Measurements from ENCODE around the gene PCDHB4. TPM values are rescaled to one million over a fixed set of nuclear protein-coding genes. Genes with fewer than 3 reads are reported as not detected.

PCDHB4 gene
- total and polyA plus RNA-seq, 2 donors (not counting 3 experiments of a cell fraction or from before 2014, with no cell fraction given), result 0.10 TPM; not detected in 1

Other genes with a start within 250 kb of the PCDHB4 start
- not detected in 2 replicates for gene PCDHA12, start 246.5 kb upstream of the PCDHB4 start, total RNA-seq
- gene PCDHA12, start 246.5 kb upstream of the PCDHB4 start, polyA plus RNA-seq, result 0.03 TPM in 1 of 2 replicates, not detected in the other
- not detected in 2 replicates for gene PCDHA13, start 239.7 kb upstream of the PCDHB4 start, total RNA-seq
- gene PCDHA13, start 239.7 kb upstream of the PCDHB4 start, polyA plus RNA-seq, result not detected in 2 replicates
- gene PCDHAC1, start 195.5 kb upstream of the PCDHB4 start, total RNA-seq, result not detected in 2 replicates
- gene PCDHAC1, start 195.5 kb upstream of the PCDHB4 start, polyA plus RNA-seq, result not detected in 2 replicates
- gene PCDHAC2, start 155.3 kb upstream of the PCDHB4 start, total RNA-seq, result 0.90 and 1.00 TPM in 2 replicates
- gene PCDHAC2, start 155.3 kb upstream of the PCDHB4 start, polyA plus RNA-seq, result 0.97 and 1.2 TPM in 2 replicates
- not detected in 2 replicates for gene PCDHB1, start 70.4 kb upstream of the PCDHB4 start, total RNA-seq
- gene PCDHB1, start 70.4 kb upstream of the PCDHB4 start, polyA plus RNA-seq, result not detected in 2 replicates
- gene PCDHB2, start 27.2 kb upstream of the PCDHB4 start, total RNA-seq, result 0.23 and 0.58 TPM in 2 replicates
- gene PCDHB2, start 27.2 kb upstream of the PCDHB4 start, polyA plus RNA-seq, result 0.40 and 0.57 TPM in 2 replicates
- gene PCDHB3, start 21.3 kb upstream of the PCDHB4 start, total RNA-seq, result not detected in 2 replicates
- 0.11 and 0.22 TPM in 2 replicates for gene PCDHB3, start 21.3 kb upstream of the PCDHB4 start, polyA plus RNA-seq
- gene PCDHB5, start 13.4 kb downstream of the PCDHB4 start, total RNA-seq, result 0.27 and 0.28 TPM in 2 replicates
- 0.49 and 0.80 TPM in 2 replicates for gene PCDHB5, start 13.4 kb downstream of the PCDHB4 start, polyA plus RNA-seq
- gene PCDHB6, start 28.2 kb downstream of the PCDHB4 start, total RNA-seq, result not detected in 2 replicates
- 0.03 and 0.04 TPM in 2 replicates for gene PCDHB6, start 28.2 kb downstream of the PCDHB4 start, polyA plus RNA-seq
- gene PCDHB7, start 50.8 kb downstream of the PCDHB4 start, total RNA-seq, result 0.27 and 0.48 TPM in 2 replicates
- gene PCDHB7, start 50.8 kb downstream of the PCDHB4 start, polyA plus RNA-seq, result 0.54 and 0.57 TPM in 2 replicates
- gene PCDHB8, start 56.0 kb downstream of the PCDHB4 start, total RNA-seq, result 0.53 TPM in 1 of 2 replicates, not detected in the other
- gene PCDHB8, start 56.0 kb downstream of the PCDHB4 start, polyA plus RNA-seq, result 0.11 and 0.25 TPM in 2 replicates
- 0.12 and 0.22 TPM in 2 replicates for gene PCDHB16, start 60.6 kb downstream of the PCDHB4 start, total RNA-seq
- 0.18 and 0.33 TPM in 2 replicates for gene PCDHB16, start 60.6 kb downstream of the PCDHB4 start, polyA plus RNA-seq
- gene PCDHB9, start 65.3 kb downstream of the PCDHB4 start, total RNA-seq, result 0.16 and 0.20 TPM in 2 replicates
- 0.14 and 0.29 TPM in 2 replicates for gene PCDHB9, start 65.3 kb downstream of the PCDHB4 start, polyA plus RNA-seq
- gene PCDHB10, start 70.5 kb downstream of the PCDHB4 start, total RNA-seq, result 0.62 and 0.81 TPM in 2 replicates
- gene PCDHB10, start 70.5 kb downstream of the PCDHB4 start, polyA plus RNA-seq, result 0.51 and 0.68 TPM in 2 replicates
- 0.16 and 0.18 TPM in 2 replicates for gene PCDHB11, start 77.8 kb downstream of the PCDHB4 start, total RNA-seq
- 0.11 and 0.13 TPM in 2 replicates for gene PCDHB11, start 77.8 kb downstream of the PCDHB4 start, polyA plus RNA-seq
- 0.18 and 0.20 TPM in 2 replicates for gene PCDHB12, start 86.9 kb downstream of the PCDHB4 start, total RNA-seq
- 0.36 and 0.41 TPM in 2 replicates for gene PCDHB12, start 86.9 kb downstream of the PCDHB4 start, polyA plus RNA-seq
- gene PCDHB13, start 92.1 kb downstream of the PCDHB4 start, total RNA-seq, result 0.65 and 0.77 TPM in 2 replicates
- 0.57 and 0.64 TPM in 2 replicates for gene PCDHB13, start 92.1 kb downstream of the PCDHB4 start, polyA plus RNA-seq
- 0.55 and 1.0 TPM in 2 replicates for gene PCDHB14, start 101.5 kb downstream of the PCDHB4 start, total RNA-seq
- gene PCDHB14, start 101.5 kb downstream of the PCDHB4 start, polyA plus RNA-seq, result 0.72 and 0.73 TPM in 2 replicates
- 0.55 and 0.69 TPM in 2 replicates for gene PCDHB15, start 123.6 kb downstream of the PCDHB4 start, total RNA-seq
- 0.51 and 0.55 TPM in 2 replicates for gene PCDHB15, start 123.6 kb downstream of the PCDHB4 start, polyA plus RNA-seq
- 0.39 and 0.46 TPM in 2 replicates for gene SLC25A2, start 182.2 kb downstream of the PCDHB4 start, total RNA-seq
- gene SLC25A2, start 182.2 kb downstream of the PCDHB4 start, polyA plus RNA-seq, result not detected in 2 replicates
- gene TAF7, start 199.0 kb downstream of the PCDHB4 start, total RNA-seq, result 55.0 and 62.0 TPM in 2 replicates
- 14.2 and 21.8 TPM in 2 replicates for gene TAF7, start 199.0 kb downstream of the PCDHB4 start, polyA plus RNA-seq
- gene PCDHGA1, start 208.7 kb downstream of the PCDHB4 start, total RNA-seq, result 0.22 and 0.30 TPM in 2 replicates
- gene PCDHGA1, start 208.7 kb downstream of the PCDHB4 start, polyA plus RNA-seq, result 0.44 and 0.45 TPM in 2 replicates
- 0.58 and 1.2 TPM in 2 replicates for gene PCDHGA2, start 216.9 kb downstream of the PCDHB4 start, total RNA-seq
- gene PCDHGA2, start 216.9 kb downstream of the PCDHB4 start, polyA plus RNA-seq, result 1.9 and 2.0 TPM in 2 replicates
- 1.1 and 1.2 TPM in 2 replicates for gene PCDHGA3, start 222.0 kb downstream of the PCDHB4 start, total RNA-seq
- gene PCDHGA3, start 222.0 kb downstream of the PCDHB4 start, polyA plus RNA-seq, result 0.88 and 1.2 TPM in 2 replicates
- 0.58 and 0.62 TPM in 2 replicates for gene PCDHGB1, start 228.3 kb downstream of the PCDHB4 start, total RNA-seq
- 0.39 and 0.48 TPM in 2 replicates for gene PCDHGB1, start 228.3 kb downstream of the PCDHB4 start, polyA plus RNA-seq
- gene PCDHGA4, start 233.2 kb downstream of the PCDHB4 start, total RNA-seq, result 3.0 TPM in 2 replicates
- gene PCDHGA4, start 233.2 kb downstream of the PCDHB4 start, polyA plus RNA-seq, result 2.4 and 2.6 TPM in 2 replicates
- gene PCDHGB2, start 238.2 kb downstream of the PCDHB4 start, total RNA-seq, result 1.9 and 2.9 TPM in 2 replicates
- 1.1 TPM in 2 replicates for gene PCDHGB2, start 238.2 kb downstream of the PCDHB4 start, polyA plus RNA-seq
- gene PCDHGA5, start 242.3 kb downstream of the PCDHB4 start, total RNA-seq, result 0.78 and 0.93 TPM in 2 replicates
- 0.36 and 0.51 TPM in 2 replicates for gene PCDHGA5, start 242.3 kb downstream of the PCDHB4 start, polyA plus RNA-seq
- gene PCDHGB3, start 248.4 kb downstream of the PCDHB4 start, total RNA-seq, result 1.7 and 2.0 TPM in 2 replicates
- 1.4 and 1.8 TPM in 2 replicates for gene PCDHGB3, start 248.4 kb downstream of the PCDHB4 start, polyA plus RNA-seq

Measured in endothelial cell of umbilical vein (primary cell).